HL-60/S4 treated with phorbol 12-myristate 13-acetate at 8.2 ng/mL for 4 days and 3 days (cell line): Measurements from ENCODE around the gene SMIM41.

Experiments
- in situ Hi-C: fragments of 300-500 bp; cut with MboI; formaldehyde crosslinking; loops from 2 replicates; pipeline ENCODE4 v1.15.0; 2022; ENCODE audit warnings: low sequenced_read_pairs

SMIM41 gene

DNA sequence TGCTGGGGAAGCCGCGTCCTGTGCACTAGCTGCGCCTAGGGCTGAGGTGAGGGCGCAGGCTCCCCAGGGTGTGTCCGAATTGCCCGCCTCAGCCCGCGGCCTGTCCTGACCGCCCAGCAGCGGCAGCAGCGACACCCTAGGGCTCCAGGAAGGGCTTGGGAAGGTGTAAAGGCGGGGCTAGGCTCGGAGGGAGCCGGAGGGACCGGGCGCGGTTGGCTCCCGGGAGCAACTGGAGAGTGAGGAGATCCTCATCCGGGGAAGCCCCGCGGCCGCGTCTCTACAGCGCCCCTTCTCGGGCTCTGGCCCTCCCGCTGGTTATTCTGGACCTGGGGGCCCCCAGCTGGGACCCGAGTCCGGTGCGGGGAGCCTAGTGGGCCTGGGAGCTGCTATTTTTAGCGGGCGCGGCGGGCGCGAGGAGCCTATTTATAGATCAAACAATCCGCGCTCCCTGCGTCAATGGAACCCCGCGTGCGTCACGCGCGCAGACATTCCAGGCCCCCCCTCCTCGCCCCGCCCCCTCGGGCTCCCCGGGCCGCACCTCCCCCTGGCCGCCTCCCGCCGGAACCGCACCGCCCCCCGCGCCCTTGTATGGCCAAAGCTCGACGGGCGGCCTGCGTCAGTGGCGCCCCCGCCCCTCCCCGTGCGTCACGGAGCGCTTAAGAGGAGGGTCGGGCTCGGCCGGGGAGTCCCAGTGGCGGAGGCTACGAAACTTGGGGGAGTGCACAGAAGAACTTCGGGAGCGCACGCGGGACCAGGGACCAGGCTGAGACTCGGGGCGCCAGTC is 28.6 kb upstream of the SMIM41 start, which contains the start of gene NR4A1:
Gene NR4A1 (plus strand): TSS at position 685 of the 784 bp plus-strand sequence. CDS start 2,887 bp downstream, outside the sequence.
- in situ Hi-C loops = no loop called here

DNA sequence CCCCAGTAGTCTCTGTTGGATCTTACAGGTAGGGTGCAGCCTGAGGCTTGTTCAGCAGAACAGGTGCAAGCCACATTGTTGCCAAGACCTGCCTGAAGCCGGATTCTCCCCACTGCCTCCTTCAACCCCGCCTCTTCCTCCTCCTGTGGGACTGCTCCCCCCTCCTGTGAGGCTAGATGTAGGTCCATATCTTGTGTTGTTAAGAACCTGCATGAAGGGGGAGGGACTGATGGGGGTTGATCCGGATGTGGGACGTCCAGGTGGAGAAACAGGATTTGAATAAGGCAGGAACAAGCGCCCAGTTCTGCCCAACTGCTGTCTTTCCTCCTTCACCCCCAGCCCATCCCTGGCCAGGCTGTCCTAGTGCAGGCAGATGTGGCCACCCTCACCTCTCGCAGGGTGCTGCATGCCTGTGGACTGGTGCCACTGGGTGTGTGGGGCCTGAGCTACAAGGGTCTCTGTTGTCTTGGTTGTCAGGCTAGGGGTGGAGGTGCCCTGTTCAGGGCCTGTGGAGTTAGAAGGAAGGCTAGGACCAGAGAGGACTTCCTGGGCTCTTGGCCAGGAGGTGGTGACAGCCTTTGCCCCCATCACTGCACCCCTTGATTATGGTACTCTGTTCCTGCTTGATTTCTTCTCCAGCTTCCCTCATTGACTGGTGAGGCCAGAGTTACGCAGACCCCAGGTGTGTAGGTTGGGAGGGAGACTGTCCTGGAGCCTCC is 26.9 kb upstream of the SMIM41 start:
- in situ Hi-C loops = no loop called here

DNA sequence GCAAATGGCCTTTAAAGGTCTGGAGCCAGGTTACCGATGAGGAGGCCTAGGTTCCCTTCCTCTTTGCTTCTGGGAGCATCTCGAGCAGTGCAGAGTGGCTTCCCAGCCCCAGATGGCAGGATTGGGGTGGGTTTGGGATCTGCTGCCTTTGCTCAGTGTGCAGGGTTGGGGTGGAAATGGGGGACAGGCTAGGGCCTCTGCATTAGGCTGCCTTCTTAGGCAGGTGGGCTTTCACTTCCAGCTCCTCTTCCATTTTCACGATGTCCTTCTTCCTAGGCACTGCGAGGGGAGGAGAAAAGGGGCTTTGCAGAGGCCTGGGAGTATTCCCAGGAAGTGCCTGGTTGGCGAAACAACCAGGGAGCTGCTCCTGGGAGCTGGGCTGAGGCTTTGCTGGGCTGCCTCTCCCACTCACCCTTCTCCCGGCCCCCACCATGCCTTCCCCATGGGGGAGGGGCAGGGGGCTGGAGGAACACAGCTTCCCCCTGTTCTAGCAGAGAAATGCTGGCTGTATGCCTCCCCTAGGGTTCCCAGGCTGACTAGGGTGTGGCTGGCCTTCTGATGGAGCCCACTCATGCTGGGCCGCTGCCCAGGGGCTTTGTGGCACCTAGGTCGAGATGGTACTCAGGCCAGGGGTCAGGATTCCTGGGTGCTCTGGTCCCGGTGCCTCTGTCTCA is 25.8 kb upstream of the SMIM41 start:
- in situ Hi-C loops = no loop called here

DNA sequence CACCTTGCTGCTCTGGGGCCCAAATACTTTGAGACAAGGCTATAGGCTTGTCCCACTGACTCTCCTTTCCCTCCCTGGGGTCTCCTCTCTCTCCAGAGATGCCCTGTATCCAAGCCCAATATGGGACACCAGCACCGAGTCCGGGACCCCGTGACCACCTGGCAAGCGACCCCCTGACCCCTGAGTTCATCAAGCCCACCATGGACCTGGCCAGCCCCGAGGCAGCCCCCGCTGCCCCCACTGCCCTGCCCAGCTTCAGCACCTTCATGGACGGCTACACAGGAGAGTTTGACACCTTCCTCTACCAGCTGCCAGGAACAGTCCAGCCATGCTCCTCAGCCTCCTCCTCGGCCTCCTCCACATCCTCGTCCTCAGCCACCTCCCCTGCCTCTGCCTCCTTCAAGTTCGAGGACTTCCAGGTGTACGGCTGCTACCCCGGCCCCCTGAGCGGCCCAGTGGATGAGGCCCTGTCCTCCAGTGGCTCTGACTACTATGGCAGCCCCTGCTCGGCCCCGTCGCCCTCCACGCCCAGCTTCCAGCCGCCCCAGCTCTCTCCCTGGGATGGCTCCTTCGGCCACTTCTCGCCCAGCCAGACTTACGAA is 25.2 kb upstream of the SMIM41 start:
- in situ Hi-C loops = no loop called here

DNA sequence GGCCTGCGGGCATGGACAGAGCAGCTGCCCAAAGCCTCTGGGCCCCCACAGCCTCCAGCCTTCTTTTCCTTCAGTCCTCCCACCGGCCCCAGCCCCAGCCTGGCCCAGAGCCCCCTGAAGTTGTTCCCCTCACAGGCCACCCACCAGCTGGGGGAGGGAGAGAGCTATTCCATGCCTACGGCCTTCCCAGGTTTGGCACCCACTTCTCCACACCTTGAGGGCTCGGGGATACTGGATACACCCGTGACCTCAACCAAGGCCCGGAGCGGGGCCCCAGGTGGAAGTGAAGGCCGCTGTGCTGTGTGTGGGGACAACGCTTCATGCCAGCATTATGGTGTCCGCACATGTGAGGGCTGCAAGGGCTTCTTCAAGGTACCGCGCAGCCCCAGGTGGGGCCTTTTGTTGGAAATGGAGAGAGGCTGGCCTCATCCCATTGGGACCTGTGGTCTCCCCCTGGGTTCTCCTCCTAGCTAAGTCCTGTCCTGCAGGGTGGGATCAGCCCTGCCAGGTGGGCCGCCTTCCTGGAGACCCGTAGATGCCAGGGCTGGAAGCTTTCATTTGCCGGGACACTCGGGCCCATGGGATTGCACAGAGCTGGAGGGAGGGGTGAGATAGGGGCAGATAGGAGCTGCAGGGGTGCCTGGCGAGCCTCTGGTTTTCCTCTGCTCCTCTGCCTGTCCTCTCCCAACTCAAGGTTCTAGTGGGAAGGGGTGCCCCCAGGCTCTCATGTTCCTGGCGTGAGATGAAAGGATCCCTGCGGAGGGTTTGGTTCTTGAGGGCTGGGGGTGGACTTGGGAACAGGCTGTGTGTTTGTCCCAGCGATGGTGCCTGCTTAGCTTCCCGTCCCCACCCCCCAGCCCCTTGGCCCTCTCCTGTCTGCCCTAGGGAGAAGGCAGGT is 24.4 kb upstream of the SMIM41 start:
- in situ Hi-C loops = no loop called here

DNA sequence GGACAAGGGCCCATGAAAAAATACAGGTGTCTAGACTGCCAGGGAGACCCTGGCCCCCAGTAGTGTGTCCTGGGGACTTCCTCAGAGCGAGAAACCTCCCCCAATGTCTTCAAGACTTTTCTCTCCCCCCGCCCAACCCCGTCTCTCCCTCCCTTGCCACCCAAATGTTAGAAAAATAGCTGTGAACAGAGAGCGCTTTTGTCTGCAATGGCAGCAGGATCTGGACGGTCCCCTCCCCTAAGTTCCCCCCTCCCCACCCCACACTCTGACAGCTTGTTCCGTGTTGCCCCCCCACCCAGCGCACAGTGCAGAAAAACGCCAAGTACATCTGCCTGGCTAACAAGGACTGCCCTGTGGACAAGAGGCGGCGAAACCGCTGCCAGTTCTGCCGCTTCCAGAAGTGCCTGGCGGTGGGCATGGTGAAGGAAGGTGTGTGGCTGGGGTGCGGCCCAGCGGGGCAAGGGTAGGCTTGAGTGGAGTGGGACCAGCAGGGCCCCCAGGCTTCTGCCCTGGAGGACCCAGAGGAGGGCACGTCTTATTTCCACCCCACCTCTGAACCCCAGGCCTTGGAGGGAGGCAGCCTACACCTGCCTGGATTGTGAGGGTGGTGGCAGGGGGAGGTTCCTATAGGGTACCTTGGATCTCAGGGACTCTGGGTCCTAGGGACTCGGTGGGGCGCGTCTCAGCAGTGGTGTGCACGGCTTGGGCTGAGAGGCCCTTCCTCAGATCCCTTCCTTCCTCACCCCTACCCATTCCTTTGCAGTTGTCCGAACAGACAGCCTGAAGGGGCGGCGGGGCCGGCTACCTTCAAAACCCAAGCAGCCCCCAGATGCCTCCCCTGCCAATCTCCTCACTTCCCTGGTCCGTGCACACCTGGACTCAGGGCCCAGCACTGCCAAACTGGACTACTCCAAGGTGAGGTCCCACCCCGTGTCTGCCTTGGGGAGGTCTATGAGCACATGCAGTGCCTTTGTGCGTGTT is 23.5 kb upstream of the SMIM41 start:
- in situ Hi-C loops = no loop called here

DNA sequence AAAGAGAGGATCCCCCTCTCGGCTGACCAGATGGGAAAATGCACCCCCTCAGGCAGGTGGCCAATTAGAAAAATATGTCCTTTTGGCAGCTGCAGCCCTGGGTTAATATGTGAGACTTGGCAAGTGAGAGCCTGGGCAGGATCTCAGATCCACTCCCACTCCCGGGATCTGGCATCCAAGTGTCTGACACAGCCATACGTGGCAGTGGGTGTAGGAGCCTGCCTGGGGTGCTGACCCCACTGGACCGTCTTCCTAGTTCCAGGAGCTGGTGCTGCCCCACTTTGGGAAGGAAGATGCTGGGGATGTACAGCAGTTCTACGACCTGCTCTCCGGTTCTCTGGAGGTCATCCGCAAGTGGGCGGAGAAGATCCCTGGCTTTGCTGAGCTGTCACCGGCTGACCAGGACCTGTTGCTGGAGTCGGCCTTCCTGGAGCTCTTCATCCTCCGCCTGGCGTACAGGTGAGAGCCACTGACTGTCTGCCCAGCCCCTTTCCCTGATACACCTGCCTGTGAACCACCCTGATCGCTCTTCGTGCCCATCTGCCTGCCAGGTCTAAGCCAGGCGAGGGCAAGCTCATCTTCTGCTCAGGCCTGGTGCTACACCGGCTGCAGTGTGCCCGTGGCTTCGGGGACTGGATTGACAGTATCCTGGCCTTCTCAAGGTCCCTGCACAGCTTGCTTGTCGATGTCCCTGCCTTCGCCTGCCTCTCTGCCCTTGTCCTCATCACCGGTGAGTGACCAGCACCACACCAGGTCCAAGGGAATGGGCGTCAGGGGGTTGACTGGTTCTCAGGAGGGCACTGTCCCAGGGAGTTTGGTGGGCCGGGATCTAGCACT is 22.5 kb upstream of the SMIM41 start:
- in situ Hi-C loops = no loop called here

DNA sequence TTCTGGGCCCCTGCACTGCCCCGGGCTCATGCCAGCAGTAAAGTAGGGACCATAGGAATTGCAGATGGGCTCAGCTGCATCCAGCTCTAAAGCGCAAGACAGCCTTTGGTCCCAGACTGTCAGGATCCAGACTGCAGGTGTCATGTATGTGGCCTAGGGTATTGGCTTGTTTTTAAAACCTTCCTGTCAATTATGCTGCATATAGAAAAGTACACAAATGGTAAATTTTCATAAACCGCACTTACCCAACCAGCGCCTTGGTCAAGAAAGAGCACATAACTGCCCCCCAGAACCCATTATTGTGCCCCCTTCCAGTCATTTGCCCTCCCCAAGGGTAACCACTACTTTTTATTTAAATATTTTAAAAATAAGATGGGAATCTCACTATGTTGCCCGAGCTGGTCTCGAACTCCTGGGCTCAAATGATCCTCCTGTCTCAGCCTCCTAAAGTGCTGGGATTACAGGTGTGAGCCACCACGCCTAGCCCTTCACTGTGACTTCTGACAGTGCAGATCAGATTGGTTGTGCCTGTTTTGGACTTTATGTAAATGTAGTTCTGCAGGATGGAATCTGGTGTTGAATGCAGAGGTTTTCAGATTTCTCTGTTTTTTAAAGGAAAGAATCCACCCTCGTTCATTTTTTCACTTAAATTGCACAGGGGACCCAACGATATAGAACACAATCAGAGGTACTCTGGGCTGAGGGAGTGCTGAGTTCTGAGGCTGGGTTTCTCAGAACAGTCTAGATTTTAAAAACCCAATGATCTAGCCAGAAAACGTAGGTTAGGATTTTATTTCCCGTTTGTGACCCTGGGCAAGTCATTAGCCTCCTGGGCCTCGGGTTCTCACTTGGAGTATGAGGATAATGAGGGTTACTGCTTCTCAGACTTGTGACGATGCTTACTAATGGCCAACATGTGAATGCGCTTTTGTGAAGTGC is 21.6 kb upstream of the SMIM41 start:
- in situ Hi-C loops = no loop called here

DNA sequence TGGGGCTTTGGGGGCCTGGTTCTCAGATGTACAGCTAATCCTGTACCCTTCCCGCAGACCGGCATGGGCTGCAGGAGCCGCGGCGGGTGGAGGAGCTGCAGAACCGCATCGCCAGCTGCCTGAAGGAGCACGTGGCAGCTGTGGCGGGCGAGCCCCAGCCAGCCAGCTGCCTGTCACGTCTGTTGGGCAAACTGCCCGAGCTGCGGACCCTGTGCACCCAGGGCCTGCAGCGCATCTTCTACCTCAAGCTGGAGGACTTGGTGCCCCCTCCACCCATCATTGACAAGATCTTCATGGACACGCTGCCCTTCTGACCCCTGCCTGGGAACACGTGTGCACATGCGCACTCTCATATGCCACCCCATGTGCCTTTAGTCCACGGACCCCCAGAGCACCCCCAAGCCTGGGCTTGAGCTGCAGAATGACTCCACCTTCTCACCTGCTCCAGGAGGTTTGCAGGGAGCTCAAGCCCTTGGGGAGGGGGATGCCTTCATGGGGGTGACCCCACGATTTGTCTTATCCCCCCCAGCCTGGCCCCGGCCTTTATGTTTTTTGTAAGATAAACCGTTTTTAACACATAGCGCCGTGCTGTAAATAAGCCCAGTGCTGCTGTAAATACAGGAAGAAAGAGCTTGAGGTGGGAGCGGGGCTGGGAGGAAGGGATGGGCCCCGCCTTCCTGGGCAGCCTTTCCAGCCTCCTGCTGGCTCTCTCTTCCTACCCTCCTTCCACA is 20.7 kb upstream of the SMIM41 start:
- in situ Hi-C loops = no loop called here

DNA sequence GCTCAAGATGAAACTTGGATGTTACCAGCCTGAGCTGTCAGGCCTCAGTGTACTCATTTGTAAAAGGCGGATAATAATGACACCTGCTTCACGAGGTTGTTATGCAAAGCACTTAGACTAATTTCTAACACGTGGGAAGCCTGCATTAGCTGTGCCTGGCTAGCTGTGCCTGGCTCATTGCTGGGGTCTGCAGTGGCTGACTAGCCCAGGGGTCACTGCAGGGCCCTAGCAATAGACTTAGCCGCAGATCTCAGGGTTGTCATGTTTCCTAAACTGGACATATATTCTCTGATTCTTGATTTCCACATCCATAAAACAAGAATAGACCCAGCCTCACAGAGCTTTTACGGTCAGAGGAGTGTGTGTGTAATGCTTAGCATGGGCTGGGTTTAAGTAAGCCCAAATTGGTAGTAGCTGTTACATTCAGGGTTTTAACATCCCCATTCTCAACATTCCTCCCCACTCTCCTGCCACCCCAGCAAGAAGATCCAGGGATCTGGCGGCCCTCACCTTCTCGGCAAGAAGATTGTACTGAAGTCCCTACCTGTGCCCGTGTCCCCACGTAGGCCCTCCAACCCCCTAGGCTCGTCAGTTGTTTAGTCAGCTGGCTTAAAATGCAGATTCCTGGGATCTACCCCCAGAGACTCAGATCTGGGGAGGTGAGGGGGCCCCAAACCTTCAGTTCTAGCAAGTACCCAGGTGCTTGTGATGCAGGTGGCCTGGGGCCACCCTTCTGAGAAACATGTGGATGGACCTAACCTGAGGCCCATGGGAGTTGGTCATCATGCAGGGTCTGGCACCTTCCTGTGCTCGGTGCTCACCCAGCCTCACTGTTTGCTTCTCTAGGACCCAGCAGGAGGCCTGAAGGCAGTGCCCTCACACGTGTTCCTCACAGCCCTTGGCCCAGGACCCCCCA is 19.7 kb upstream of the SMIM41 start:
- in situ Hi-C loops = no loop called here

DNA sequence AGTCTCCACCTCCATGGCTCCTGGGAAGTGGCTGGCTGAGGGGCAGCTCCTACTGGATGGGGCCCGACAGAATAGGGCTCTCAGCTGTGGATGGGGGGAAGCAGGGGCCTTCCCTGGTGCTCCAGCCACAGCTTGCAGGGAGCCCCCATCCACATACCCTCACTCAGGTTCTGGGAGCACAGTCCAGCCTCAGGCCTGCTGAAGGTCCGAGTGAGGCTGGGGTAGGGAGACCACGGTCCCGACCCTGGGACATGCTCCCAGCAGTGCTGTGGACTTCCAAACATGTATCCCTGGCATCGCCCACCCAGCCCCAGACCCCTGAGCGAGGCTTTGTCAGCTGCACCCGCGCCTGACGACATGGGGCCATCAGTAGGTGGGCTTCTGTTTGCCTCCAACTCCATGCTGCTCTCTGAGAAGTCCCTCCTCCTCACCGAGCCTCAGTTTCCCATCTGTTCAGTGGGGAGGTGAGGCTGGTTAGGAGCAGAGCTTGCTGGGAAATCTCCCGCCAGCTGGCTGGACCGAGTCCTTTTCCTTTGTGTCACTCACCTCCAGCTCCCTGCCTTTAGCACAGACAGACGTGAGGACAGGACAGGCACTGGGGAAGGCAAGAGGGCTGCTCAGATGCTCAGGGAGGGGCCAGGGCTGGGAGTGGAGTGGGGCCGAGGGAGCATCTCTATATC is 18.9 kb upstream of the SMIM41 start:
- in situ Hi-C loops = no loop called here

DNA sequence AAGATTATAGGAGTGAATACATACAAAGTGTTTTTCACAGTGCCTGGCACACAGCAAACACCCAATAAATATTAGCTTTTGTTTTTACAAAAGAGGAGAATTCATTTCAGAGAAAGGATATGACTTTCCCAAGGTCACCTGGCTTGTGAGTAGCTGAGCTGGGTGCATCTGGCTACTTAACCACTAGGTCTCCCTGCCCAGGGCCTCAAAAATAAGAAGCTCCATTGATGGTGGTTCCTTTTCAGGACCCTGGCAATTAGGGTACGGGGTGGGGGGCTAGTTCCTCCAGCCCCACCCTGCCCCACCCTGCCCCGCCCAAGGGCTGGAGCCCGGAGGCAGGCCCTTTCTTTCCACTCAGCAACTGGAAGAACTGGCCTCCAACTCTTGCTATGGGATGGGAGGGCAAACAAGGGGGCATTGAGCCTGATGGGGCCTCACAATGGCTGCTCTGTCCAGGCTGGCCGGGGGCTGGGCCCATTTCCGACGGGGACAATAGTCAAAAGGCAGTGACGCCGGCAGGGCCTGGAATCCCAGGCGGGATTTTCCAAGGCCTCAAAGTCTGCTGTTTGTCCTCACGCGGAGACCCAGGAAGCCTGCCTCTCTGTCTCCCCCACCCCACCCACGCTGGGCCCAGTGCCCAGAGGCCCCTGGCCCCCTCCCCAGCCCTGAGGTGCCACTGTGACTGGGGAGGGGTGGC is 17.9 kb upstream of the SMIM41 start:
- in situ Hi-C loops = no loop called here

DNA sequence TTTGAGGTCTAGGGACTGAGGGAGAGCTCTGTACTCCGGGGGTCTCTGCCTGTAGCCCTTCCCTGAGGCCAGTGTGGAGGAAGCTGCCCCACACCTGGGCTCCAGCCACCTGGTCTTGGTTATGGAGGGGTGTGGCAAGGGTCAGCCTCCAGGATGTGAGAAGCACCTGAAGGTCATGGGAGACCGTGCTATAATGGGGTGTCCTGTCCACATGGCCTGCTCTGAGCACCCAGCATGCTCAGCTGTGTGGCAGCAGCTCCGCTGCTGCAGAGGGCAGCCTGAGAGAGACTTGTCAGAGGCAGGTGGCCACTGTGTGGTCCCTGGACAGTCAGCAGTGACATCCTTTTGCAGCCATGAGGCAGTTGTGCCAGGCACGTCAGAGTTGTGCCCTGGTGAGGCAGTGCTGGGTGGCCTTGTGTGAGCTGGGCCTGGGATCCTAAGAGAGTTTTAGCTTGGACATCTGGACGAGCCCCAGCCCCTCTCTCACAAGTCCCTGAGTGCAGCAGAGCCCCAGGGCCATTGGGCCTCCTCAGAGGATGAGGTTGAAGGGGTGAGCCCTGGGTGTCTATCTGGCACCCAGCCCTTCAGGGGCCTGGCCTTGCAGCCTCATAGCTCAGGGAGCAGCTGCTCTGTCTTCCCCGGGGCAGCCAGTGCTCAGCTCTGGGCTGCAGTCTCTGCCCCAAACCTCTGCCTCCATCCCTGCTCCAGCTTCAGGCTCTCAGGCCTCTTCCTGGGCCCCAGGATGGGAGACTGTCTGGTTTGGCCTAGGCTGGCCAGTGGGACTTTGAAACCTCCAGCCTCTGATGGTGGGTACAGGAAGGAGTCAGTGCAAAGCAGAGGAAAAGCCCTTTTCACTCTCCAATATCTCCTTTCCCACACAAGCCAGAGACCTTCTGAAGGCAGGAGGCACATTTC is 17.1 kb upstream of the SMIM41 start:
- in situ Hi-C loops = no loop called here
